ENCODE results near the gene PLAU.

The PLAU gene

GRCh38 chr10:73910764-73911552 lies at the start of gene PLAU:
Gene PLAU (plus strand): TSS chr10:73911132. CDS start chr10:73911556, 424 bp downstream.
- DNase-seq (ENCODE audit: low read depth in 2 of 2), result peak in 1 of 2 experiments; percentile 29

GRCh38 chr10:73862011-73862410 lies 48.9 kb upstream of the PLAU start:
- DNase-seq (ENCODE audit: low read depth in 2 of 2), result no peak

- no peak for DNase-seq (ENCODE audit: low read depth in 2 of 2)
These were observed 47.7 kb upstream of the PLAU start for GRCh38 chr10:73863039-73863817.

- no peak for DNase-seq (ENCODE audit: low read depth in 2 of 2)
These were observed 46.7 kb upstream of the PLAU start for GRCh38 chr10:73864229-73864628.

GRCh38 chr10:73865107-73865458 lies 45.8 kb upstream of the PLAU start:
- no peak for DNase-seq (ENCODE audit: low read depth in 2 of 2)

- peak in 1 of 2 experiments; percentile 43 for DNase-seq (ENCODE audit: low read depth in 2 of 2)
These were observed 45.2 kb upstream of the PLAU start for GRCh38 chr10:73865459-73866442.

- no peak for DNase-seq (ENCODE audit: low read depth in 2 of 2)
These were observed 44.3 kb upstream of the PLAU start for GRCh38 chr10:73866621-73867020.

GRCh38 chr10:73867126-73867807 lies 43.7 kb upstream of the PLAU start:
- DNase-seq (ENCODE audit: low read depth in 2 of 2), result no peak

- DNase-seq (ENCODE audit: low read depth in 2 of 2), result no peak
These were observed 42.9 kb upstream of the PLAU start for GRCh38 chr10:73867871-73868631.

- DNase-seq (ENCODE audit: low read depth in 2 of 2), result no peak
These were observed 42.2 kb upstream of the PLAU start for GRCh38 chr10:73868655-73869195.

- DNase-seq (ENCODE audit: low read depth in 2 of 2), result no peak
These were observed 39.4 kb upstream of the PLAU start for GRCh38 chr10:73871295-73872189.

- DNase-seq (ENCODE audit: low read depth in 2 of 2), result no peak
These were observed 38.7 kb upstream of the PLAU start for GRCh38 chr10:73872190-73872710.

- no peak for DNase-seq (ENCODE audit: low read depth in 2 of 2)
These were observed 37.6 kb upstream of the PLAU start for GRCh38 chr10:73873142-73873837.

GRCh38 chr10:73873838-73874215 lies 37.1 kb upstream of the PLAU start:
- no peak for DNase-seq (ENCODE audit: low read depth in 2 of 2)

- DNase-seq (ENCODE audit: low read depth in 2 of 2), result peak; percentile 63 to 71
These were observed 36.4 kb upstream of the PLAU start, which contains the start of gene CAMK2G for GRCh38 chr10:73874267-73875138. Gene CAMK2G (minus strand): TSS chr10:73874555. CDS start chr10:73874461, 94 bp downstream.

- no peak for DNase-seq (ENCODE audit: low read depth in 2 of 2)
These were observed 35.8 kb upstream of the PLAU start for GRCh38 chr10:73875139-73875475.

- no peak for DNase-seq (ENCODE audit: low read depth in 2 of 2)
These were observed 34.8 kb upstream of the PLAU start for GRCh38 chr10:73876157-73876556.
